Measurements from ENCODE around the gene PDE2A.

DNA sequence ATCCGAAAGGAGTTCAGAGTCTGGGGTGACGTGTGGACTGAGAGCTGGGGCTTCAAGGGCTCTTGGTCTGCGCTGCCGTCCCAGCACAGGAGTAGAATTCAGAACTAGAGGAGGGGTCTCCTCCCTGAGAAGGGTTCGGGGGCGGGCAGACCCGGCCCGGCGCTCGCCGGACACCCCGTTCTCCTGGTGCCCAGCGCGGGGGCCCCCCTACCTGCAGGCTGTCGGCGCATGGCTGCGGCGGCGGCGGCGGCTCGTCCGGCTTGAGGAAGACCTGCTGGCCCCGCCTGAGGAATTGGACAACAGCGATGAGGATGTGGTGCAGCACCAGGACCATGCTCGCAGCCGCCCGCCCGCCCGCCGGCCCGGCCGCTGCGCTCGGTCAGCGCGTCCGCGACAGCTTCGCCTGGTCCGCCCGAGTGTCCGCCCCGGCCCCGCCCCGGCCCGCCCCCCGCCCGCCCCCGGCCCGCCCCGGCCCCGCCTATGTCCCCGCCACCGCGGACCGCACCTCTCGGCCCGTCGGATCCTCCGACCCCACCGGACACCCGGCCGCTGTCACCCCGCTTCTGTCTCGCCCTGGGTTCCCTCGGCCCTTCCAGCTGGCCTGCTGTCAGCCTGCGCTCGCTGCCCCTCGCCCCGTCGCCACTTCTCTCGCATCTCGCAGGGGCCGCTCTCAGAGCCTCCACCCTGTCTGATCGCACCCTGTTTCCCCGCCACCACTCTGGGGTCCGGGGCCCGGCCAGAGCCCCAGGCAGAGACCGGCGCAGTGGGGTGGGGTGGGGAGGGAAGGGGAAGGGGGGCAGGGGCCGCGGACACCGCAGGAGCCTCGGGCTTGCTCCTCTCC is 32.0 kb downstream of the PDE2A start:
- TF ChIP-seq, protein P1, sequence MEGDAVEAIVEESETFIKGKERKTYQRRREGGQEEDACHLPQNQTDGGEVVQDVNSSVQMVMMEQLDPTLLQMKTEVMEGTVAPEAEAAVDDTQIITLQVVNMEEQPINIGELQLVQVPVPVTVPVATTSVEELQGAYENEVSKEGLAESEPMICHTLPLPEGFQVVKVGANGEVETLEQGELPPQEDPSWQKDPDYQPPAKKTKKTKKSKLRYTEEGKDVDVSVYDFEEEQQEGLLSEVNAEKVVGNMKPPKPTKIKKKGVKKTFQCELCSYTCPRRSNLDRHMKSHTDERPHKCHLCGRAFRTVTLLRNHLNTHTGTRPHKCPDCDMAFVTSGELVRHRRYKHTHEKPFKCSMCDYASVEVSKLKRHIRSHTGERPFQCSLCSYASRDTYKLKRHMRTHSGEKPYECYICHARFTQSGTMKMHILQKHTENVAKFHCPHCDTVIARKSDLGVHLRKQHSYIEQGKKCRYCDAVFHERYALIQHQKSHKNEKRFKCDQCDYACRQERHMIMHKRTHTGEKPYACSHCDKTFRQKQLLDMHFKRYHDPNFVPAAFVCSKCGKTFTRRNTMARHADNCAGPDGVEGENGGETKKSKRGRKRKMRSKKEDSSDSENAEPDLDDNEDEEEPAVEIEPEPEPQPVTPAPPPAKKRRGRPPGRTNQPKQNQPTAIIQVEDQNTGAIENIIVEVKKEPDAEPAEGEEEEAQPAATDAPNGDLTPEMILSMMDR (IDR thresholded peaks at IDR 0.05): no peak
- peak; percentile 35 to 47 for TF ChIP-seq POLR2A (IDR thresholded peaks at IDR 0.05)

Measured in uterus (tissue), 2 donors.